ENCODE results near the gene CFAP299.

GRCh38 chr4:80324171-80324570 lies 11.4 kb upstream of the CFAP299 start:
- no peak for TF ChIP-seq CTCF (IDR thresholded peaks at IDR 0.05)
- TF ChIP-seq POLR2A (IDR thresholded peaks at IDR 0.05): no peak

All from right lobe of liver (tissue), 4 donors.